Naive thymus-derived CD4-positive, alpha-beta T cell (primary cell): Measurements from ENCODE around the gene OR56A4. TPM values are rescaled to one million over a fixed set of nuclear protein-coding genes. Genes with fewer than 3 reads are reported as not detected.
"Not testable (repeated sequence)": the region's sequence is repeated elsewhere in the genome, so short reads cannot be mapped to it uniquely, and the experiment has no call there.

Source experiments
- ATAC-seq: fragments of 150-1000 bp; cut with Tn5 transposase; 2 replicates; pipeline ENCODE4 v1.10.0; 2021; ENCODE audit warnings: mild to moderate bottlenecking, moderate library complexity
- CTCF ChIA-PET: fragments of 350-600 bp; sonication (Branson Sonifier 250); formaldehyde crosslinking; loops from one replicate; lab custom pipeline; 2021; ENCODE audit warnings: antibody characterized with exemption; lab: Charles Lee
- POLR2A ChIA-PET: fragments of 350-600 bp; sonication (Branson Sonifier 250); formaldehyde crosslinking; loops from one replicate; lab custom pipeline; 2021; ENCODE audit warnings: antibody characterized with exemption, inconsistent platforms; lab: Charles Lee
- DNase-seq, 9 donors: peaks; one replicate each; pipeline versions ENCODE4 v3.0.0 to v3.0.0-alpha.2; 2020 to 2022; ENCODE audit warnings: mixed read lengths in 1 of 9
- H3K27ac ChIP-seq: one replicate; pipeline ENCODE4 v1.7.0; 2013; ENCODE audit warnings: mild to moderate bottlenecking, low read depth, low read length, moderate library complexity
- H3K27me3 ChIP-seq, 2 donors: one replicate each; pipeline ENCODE4 v1.7.0; 2013; ENCODE audit warnings: low read length in 2 of 2, mild to moderate bottlenecking in 2 of 2, moderate library complexity in 2 of 2; ENCODE audit not compliant: control insufficient read depth in 2 of 2, insufficient read depth in 2 of 2
- H3K36me3 ChIP-seq, 3 experiments: 1 replicate in 2 of 3; 2 replicates in 1 of 3; pipeline ENCODE4 v1.7.0; 2013; ENCODE audit warnings: low read length in 3 of 3, mild to moderate bottlenecking in 3 of 3, moderate library complexity in 1 of 3; ENCODE audit not compliant: insufficient read depth in 3 of 3, control insufficient read depth in 2 of 3
- H3K4me1 ChIP-seq, 2 donors: one replicate each; pipeline ENCODE4 v1.7.0; 2013; ENCODE audit warnings: low read length in 2 of 2, mild to moderate bottlenecking in 2 of 2, moderate library complexity in 1 of 2; ENCODE audit not compliant: control insufficient read depth in 2 of 2, insufficient read depth in 2 of 2
- H3K4me3 ChIP-seq: 2 replicates; pipeline ENCODE4 v1.7.0; 2013; ENCODE audit warnings: mild to moderate bottlenecking, low read length
- H3K9me3 ChIP-seq, 3 experiments: 1 replicate in 2 of 3; 2 replicates in 1 of 3; pipeline ENCODE4 v1.7.0; 2013; ENCODE audit warnings: low read length in 3 of 3; ENCODE audit not compliant: control insufficient read depth in 2 of 3
- H3K27ac Mint-ChIP-seq, 9 donors: one replicate each; pipeline ENCODE4 v1.8.0; 2020 to 2022; ENCODE audit warnings: mixed read lengths in 9 of 9, mild to moderate bottlenecking in 8 of 9, moderate library complexity in 5 of 9, inconsistent platforms in 2 of 9
- H3K27me3 Mint-ChIP-seq, 5 donors: one replicate each; pipeline ENCODE4 v1.8.0; 2021 to 2022; ENCODE audit warnings: mixed read lengths in 5 of 5, mild to moderate bottlenecking in 1 of 5
- H3K36me3 Mint-ChIP-seq, 5 donors: one replicate each; pipeline ENCODE4 v1.8.0; 2020 to 2022; ENCODE audit warnings: mixed read lengths in 5 of 5, mild to moderate bottlenecking in 3 of 5, inconsistent platforms in 1 of 5
- H3K4me1 Mint-ChIP-seq, 7 donors: one replicate each; pipeline ENCODE4 v1.8.0; 2020 to 2022; ENCODE audit warnings: mixed read lengths in 7 of 7, mild to moderate bottlenecking in 3 of 7, inconsistent platforms in 1 of 7
- H3K4me3 Mint-ChIP-seq, 10 donors: one replicate each; pipeline ENCODE4 v1.8.0; 2020 to 2022; ENCODE audit warnings: mild to moderate bottlenecking in 10 of 10, mixed read lengths in 10 of 10, moderate library complexity in 6 of 10, inconsistent platforms in 2 of 10
- H3K9me3 Mint-ChIP-seq, 11 donors: one replicate each; pipeline ENCODE4 v1.8.0; 2020 to 2022; ENCODE audit warnings: mixed read lengths in 11 of 11, mild to moderate bottlenecking in 4 of 11, inconsistent platforms in 1 of 11, moderate library complexity in 1 of 11
- intact Hi-C, 2 donors: fragments of 100-400 bp; cut with micrococcal nuclease; formaldehyde crosslinking; loops; one replicate each; pipeline ENCODE4 v1.15.1; 2023
- polyA plus RNA-seq, 2 donors: library from polyadenylated mRNA; unstranded; fragments of 300-500 nt; fragmentation: Illumina TruSeq; gene quantifications; one replicate each; pipeline ENCODE4 v1.2.3, GENCODE V29; 2021
- total RNA-seq, 6 experiments: library from RNA in 5 of 6; stranded (reverse) in 5 of 6; gene quantifications; 1 replicate in 5 of 6; 2 replicates in 1 of 6; pipeline ENCODE4 v1.2.3 and lab custom pipeline; 2021 to 2026

OR56A4 gene
- total and polyA plus RNA-seq, 7 experiments from 2014 or later = 0.07 to 0.08 TPM; not detected in 5

- Mint-ChIP-seq H3K9me3 (peaks cover 2 to 19% (median 14%) of the 10 kb centered on the region in 11 donors), H3K4me3 (no peak within 1 kb of the TSS), H3K27ac (no peak within 1 kb of the TSS), H3K4me1 (no peaks in the 10 kb centered on the region), H3K36me3 (peaks cover 0 to 3% (median 0%) of the 10 kb centered on the region in 5 donors), H3K27me3 (peaks cover 7 to 56% (median 38%) of the 10 kb centered on the region in 5 donors)
- Histone ChIP-seq H3K4me3 (no peak within 1 kb of the TSS), H3K4me1 (no peaks in the 10 kb centered on the region), H3K27me3 (no peaks in the 10 kb centered on the region), H3K9me3 (peaks cover 0 to 3% (median 0%) of the 10 kb centered on the region in 3 experiments), H3K27ac (no peak within 1 kb of the TSS), H3K36me3 (no peaks in the 10 kb centered on the region)
- intact Hi-C loops = no loop called here
- no peak for DNase-seq
- CTCF ChIA-PET = no interaction called here
- ATAC-seq = no peak
- POLR2A ChIA-PET = no interaction called here
Observed at GRCh38 chr11:5968394-5968793, 38.4 kb downstream of the OR56A4 start, which contains the start of gene OR56A5. Gene OR56A5 (minus strand): TSS chr11:5968494. CDS start chr11:5968494, 0 bp downstream.

DNA sequence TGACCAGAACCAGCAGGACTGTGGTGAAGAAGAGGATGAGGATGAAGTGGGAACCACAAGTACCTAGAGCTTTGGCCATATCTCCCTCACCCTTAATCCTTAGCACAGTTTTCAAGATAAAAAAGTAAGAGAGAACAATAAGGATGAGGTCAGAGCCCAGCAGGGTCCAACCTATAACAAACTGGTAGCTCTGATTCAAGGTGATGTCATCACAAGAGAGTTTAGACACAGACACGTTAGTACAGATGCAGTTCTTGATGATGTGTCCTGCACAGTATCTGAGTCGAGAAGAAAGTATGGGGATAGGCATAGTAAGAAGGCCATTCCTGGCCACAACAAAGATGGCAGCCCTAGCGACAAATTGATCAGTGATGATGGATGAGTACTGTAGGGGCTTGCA is 39.0 kb downstream of the OR56A4 start:
- no peak for ATAC-seq
- intact Hi-C loops = no loop called here

DNA sequence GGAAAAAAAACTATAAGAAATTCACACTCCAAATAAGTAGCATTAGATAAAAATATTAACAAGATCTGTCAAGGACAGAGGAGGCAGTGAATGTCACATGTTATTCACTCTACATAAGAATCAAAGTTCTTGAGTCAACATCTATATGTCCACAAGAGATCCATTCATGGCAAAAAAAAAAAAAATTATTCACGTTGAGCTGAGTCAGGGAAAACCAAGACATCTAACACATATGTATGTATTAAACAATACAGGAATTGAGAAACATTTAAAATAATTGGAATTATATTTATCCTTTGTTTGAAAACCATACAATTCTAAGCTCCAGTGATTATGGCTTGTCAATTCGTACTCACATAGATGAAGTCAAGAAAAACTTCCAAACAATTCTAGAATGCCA is 39.8 kb downstream of the OR56A4 start:
- Mint-ChIP-seq H3K4me3 (no peak overlapping the region), H3K4me1 (no peaks in the 10 kb centered on the region), H3K27ac (no peak overlapping the region), H3K9me3 (peaks cover 4 to 33% (median 21%) of the 10 kb centered on the region in 11 donors), H3K27me3 (peaks cover 7 to 56% (median 38%) of the 10 kb centered on the region in 5 donors), H3K36me3 (peaks cover 0 to 5% (median 0%) of the 10 kb centered on the region in 5 donors)
- Histone ChIP-seq H3K36me3 (no peaks in the 10 kb centered on the region), H3K4me3 (no peak overlapping the region), H3K4me1 (no peaks in the 10 kb centered on the region), H3K27me3 (no peaks in the 10 kb centered on the region), H3K9me3 (peaks cover 0 to 7% (median 0%) of the 10 kb centered on the region in 3 experiments), H3K27ac (no peak overlapping the region)
- ChIA-PET POLR2A (no interaction called here), CTCF (no interaction called here)
- DNase-seq (no peak), ATAC-seq (no peak)
- intact Hi-C loops = no loop called here

More for the DNA sequence above, 39.0 kb downstream of the OR56A4 start:
- H3K36me3 ChIP-seq = no peaks in the 10 kb centered on the region
- peaks cover 3 to 26% (median 18%) of the 10 kb centered on the region in 11 donors for H3K9me3 Mint-ChIP-seq
- no peaks in the 10 kb centered on the region for H3K4me1 ChIP-seq
- no peak overlapping the region for H3K27ac ChIP-seq
- ChIA-PET POLR2A (no interaction called here), CTCF (no interaction called here)
- DNase-seq = no peak
- no peaks in the 10 kb centered on the region for H3K27me3 ChIP-seq
- no peak overlapping the region for H3K4me3 Mint-ChIP-seq
- H3K36me3 Mint-ChIP-seq = peaks cover 0 to 5% (median 0%) of the 10 kb centered on the region in 5 donors
- no peak overlapping the region for H3K4me3 ChIP-seq
- peaks cover 0 to 7% (median 0%) of the 10 kb centered on the region in 3 experiments for H3K9me3 ChIP-seq
- no peak overlapping the region for H3K27ac Mint-ChIP-seq
- H3K27me3 Mint-ChIP-seq = peaks cover 7 to 56% (median 38%) of the 10 kb centered on the region in 5 donors
- H3K4me1 Mint-ChIP-seq = no peaks in the 10 kb centered on the region

- H3K36me3 ChIP-seq, H3K27me3 ChIP-seq, POLR2A ChIA-PET, CTCF ChIA-PET, H3K4me1 ChIP-seq, intact Hi-C loops, H3K4me3 Mint-ChIP-seq, H3K27ac Mint-ChIP-seq, DNase-seq, H3K36me3 Mint-ChIP-seq, ATAC-seq, H3K4me3 ChIP-seq, H3K4me1 Mint-ChIP-seq, H3K9me3 ChIP-seq, H3K27ac ChIP-seq: not testable (repeated sequence)
- H3K9me3 Mint-ChIP-seq = peaks cover 4 to 49% (median 22%) of the 10 kb centered on the region in 11 donors
- H3K27me3 Mint-ChIP-seq = peaks cover 0 to 23% (median 10%) of the 10 kb centered on the region in 5 donors
Observed at GRCh38 chr11:5960704-5961320, 45.9 kb downstream of the OR56A4 start.

DNA sequence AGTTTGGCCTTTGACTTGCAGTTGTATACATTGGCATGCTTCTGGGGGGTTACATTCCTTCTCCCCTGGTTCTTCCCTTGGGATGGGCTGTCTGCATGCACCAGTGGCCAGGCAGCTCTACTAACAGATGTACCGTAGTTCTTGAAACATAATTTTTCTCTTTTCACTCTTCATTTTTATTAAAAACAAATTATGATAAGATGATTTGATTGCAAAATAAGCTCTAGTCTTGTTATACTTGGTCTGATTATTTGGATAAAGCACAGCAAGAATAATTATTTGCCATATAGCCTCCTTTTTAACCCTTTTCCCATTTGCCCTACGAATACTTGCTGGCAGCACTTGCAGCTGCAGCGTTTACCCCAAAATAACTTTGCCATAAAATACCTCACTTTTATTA is 51.2 kb downstream of the OR56A4 start:
- Mint-ChIP-seq H3K27me3 (peaks cover 4 to 25% (median 11%) of the 10 kb centered on the region in 5 donors), H3K4me1 (no peaks in the 10 kb centered on the region), H3K27ac (no peak overlapping the region), H3K4me3 (no peak overlapping the region), H3K36me3 (peaks cover 0 to 5% (median 0%) of the 10 kb centered on the region in 5 donors), H3K9me3 (peaks cover 0 to 11% (median 2%) of the 10 kb centered on the region in 11 donors)
- ATAC-seq (no peak), DNase-seq (no peak)
- no peaks in the 10 kb centered on the region for H3K4me1 ChIP-seq
- H3K27ac ChIP-seq = no peak overlapping the region
- intact Hi-C loops = no loop called here
- peaks cover 0 to 4% of the 10 kb centered on the region in 2 donors for H3K27me3 ChIP-seq
- POLR2A ChIA-PET = no interaction called here
- CTCF ChIA-PET = no interaction called here
- H3K9me3 ChIP-seq = no peaks in the 10 kb centered on the region
- H3K36me3 ChIP-seq = no peaks in the 10 kb centered on the region
- H3K4me3 ChIP-seq = no peak overlapping the region

Other genes starting within 250 kb of the OR56A4 start
- gene OR52N5, start 223.6 kb downstream of the OR56A4 start, total RNA-seq = not detected
- gene OR52N5, start 223.6 kb downstream of the OR56A4 start, polyA plus RNA-seq = not detected
- gene OR52N1, start 215.7 kb downstream of the OR56A4 start, total RNA-seq = not detected
- gene OR52N1, start 215.7 kb downstream of the OR56A4 start, polyA plus RNA-seq = not detected
- gene OR52N2, start 198.0 kb downstream of the OR56A4 start, total RNA-seq = not detected
- gene OR52N2, start 198.0 kb downstream of the OR56A4 start, polyA plus RNA-seq = not detected
- not detected for gene OR52E6, start 165.0 kb downstream of the OR56A4 start, total RNA-seq
- not detected for gene OR52E6, start 165.0 kb downstream of the OR56A4 start, polyA plus RNA-seq
- gene OR52E8, start 149.3 kb downstream of the OR56A4 start, total RNA-seq = not detected
- gene OR52E8, start 149.3 kb downstream of the OR56A4 start, polyA plus RNA-seq = not detected
- not detected for gene OR52E4, start 126.3 kb downstream of the OR56A4 start, total RNA-seq
- not detected for gene OR52E4, start 126.3 kb downstream of the OR56A4 start, polyA plus RNA-seq
- not detected for gene OR52E5, start 113.7 kb downstream of the OR56A4 start, total RNA-seq
- gene OR52E5, start 113.7 kb downstream of the OR56A4 start, polyA plus RNA-seq = not detected
- not detected for gene OR56A3, start 64.7 kb downstream of the OR56A4 start, total RNA-seq
- gene OR56A3, start 64.7 kb downstream of the OR56A4 start, polyA plus RNA-seq = not detected
- not detected for gene OR56A5, start 38.5 kb downstream of the OR56A4 start, total RNA-seq
- gene OR56A5, start 38.5 kb downstream of the OR56A4 start, polyA plus RNA-seq = not detected
- not detected for gene OR52L1, start 20.0 kb downstream of the OR56A4 start, total RNA-seq
- gene OR52L1, start 20.0 kb downstream of the OR56A4 start, polyA plus RNA-seq = not detected
- not detected for gene OR56A1, start 23.8 kb upstream of the OR56A4 start, total RNA-seq
- gene OR56A1, start 23.8 kb upstream of the OR56A4 start, polyA plus RNA-seq = not detected
- not detected for gene OR56B4, start 100.7 kb upstream of the OR56A4 start, total RNA-seq
- gene OR56B4, start 100.7 kb upstream of the OR56A4 start, polyA plus RNA-seq = not detected
- gene OR52B2, start 163.4 kb upstream of the OR56A4 start, total RNA-seq = not detected
- gene OR52B2, start 163.4 kb upstream of the OR56A4 start, polyA plus RNA-seq = not detected
- not detected for gene OR52W1, start 192.3 kb upstream of the OR56A4 start, total RNA-seq
- gene OR52W1, start 192.3 kb upstream of the OR56A4 start, polyA plus RNA-seq = not detected
- gene C11orf42, start 198.6 kb upstream of the OR56A4 start, total RNA-seq = not detected
- not detected for gene C11orf42, start 198.6 kb upstream of the OR56A4 start, polyA plus RNA-seq
- 10 to 100 TPM; 26.8 to 52.4 (median 44.3) TPM for gene FHIP1B, start 227.7 kb upstream of the OR56A4 start, total RNA-seq
- 10 to 100 TPM in 1 of 2 donors, 1 to 10 TPM in 1; 9.7 to 20.3 TPM for gene FHIP1B, start 227.7 kb upstream of the OR56A4 start, polyA plus RNA-seq
- gene CNGA4, start 232.1 kb upstream of the OR56A4 start, total RNA-seq = under 1 TPM in 4 of 5 experiments, not detected in 1; 0.32 to 0.62 (median 0.37) TPM
- not detected for gene CNGA4, start 232.1 kb upstream of the OR56A4 start, polyA plus RNA-seq